Activated T-helper 1 cell treated with Interleukin-2 at 50 U/mL for 16 hours (primary cell): ENCODE results near the gene PMS2.
"Not testable (repeated sequence)": the region's sequence is repeated elsewhere in the genome, so short reads cannot be mapped to it uniquely, and the experiment has no call there.

ENCODE experiments used
- DNase-seq: peaks from one replicate; pipeline ENCODE4 v3.0.0-alpha.2; 2020; ENCODE audit warnings: low read depth

The PMS2 gene

DNA sequence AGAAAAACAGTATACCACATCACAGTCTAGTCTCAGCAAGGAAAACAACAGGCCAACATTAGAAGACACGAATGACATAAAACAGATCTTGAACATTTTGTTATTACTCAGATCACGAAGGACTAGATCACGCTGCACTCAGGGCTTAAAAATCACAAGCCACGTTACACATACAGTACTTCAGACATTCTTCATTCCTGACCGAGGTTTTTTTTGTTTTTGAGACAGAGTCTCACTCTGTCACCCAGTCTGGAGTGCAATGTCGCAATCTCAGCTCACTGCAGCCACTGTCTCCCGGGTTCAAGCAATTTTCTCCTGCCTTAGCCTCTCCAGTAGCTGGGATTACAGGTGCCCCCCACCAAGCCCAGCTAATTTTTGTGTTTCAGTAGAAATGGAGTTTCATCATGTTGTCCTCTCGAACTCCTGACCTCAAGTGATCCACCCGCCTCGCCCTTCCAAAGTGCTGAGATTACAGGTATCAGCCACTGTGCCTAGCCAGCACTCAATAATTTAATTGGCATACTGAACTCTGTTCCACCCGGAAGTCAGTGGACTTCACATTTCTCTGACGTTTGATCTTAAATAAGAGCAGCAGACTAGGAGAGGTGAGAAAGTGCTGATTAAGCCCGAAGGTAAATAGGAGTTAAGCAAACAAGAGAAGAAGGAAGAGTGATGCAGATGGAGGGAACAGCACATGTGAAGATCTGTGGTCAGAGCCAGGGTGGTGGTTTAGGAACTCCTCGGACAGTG, 3.7 kb upstream of the PMS2 start:
- no peak for DNase-seq

DNA sequence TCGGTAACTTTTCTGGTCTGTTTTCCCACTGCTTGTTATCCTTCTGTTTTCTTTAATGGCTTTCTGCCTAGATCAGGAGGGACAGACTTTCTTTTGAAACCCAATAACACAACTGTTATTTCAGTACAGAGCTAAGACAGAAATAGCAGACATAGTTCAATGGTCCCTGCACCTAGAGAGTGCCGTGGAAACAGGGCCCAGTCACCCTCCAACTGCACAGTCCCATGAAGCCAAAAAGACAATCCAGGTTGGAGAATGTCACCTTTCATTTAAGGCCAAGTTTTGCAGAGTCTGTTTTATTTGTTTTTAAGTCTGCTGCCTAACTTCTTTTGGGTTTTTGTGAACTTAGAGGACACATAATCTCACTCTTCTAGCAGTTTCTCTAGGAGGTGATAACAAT, 2.7 kb upstream of the PMS2 start:
- no peak for DNase-seq

DNA sequence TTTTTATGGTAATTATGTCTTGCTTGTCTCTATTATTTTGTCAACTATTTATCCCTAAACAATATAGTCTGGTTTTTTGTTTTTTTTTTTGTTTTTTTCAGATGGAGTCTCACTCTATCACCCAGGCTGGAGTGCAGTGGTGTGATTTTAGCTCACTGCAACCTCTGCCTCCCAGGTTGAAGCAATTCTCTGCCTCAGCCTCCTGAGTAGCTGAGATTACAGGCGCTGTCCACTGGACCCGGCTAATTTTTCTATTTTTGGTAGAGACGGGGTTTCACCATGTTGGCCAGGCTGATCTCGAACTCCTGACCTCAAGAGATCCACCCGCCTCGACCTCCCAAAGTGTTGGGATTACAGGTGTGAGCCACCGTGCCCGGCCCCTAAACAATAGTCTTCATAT, 1.5 kb upstream of the PMS2 start:
- DNase-seq, result not testable (repeated sequence)

DNA sequence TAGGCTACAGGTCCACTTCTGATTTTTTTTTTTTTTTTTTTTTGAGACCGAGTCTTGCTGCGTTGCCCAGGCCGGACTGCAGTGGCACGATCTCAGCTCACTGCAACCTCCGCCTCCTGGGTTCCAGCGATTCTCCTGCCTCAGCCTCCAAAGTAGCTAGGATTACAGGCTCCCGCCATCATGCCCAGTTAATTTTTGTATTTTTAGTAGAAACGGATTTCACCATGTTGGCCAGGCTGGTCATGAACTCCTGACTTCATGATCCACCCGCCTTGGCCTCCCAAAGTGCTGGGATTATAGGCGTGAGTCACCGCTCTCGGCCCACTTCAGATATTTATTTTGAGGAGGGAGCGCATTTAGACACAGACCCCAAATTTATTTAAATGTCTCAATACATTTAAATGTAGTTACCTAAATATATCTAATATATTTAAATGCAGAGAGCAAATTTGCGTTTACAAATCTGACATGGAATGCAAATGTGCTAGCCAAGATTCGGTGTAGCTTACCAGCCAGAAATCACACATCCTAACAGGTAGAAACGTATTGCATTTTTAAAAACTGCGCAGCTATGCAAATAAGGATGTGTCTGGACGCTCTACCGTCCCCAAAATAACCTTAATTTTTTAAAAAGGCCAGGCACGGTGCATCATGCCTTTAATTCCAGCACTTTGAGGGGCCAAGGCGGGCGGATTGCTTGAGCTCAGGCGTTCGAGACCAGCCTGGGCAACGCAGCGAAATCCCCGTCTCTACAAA, 836 bp downstream of the PMS2 start:
- DNase-seq, result not testable (repeated sequence)

DNA sequence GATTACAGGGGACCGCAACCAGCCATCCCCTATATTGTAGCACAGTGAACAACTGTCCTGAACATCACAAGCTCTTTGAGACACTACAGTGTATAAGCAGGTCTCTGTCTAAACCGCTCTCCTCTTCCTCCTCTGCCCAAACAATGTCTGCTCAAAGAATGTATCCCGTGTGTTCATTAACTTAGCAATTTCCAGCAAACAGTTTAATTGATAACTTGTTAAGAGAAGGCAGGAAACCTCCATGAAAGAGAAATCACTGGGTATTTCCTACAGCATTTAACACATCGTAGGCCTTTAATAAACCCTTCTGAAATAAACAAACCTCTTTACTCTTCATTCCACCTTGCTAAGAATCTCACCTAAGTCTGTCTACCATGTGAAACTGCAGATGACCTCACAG, 1.5 kb downstream of the PMS2 start:
- no peak for DNase-seq

DNA sequence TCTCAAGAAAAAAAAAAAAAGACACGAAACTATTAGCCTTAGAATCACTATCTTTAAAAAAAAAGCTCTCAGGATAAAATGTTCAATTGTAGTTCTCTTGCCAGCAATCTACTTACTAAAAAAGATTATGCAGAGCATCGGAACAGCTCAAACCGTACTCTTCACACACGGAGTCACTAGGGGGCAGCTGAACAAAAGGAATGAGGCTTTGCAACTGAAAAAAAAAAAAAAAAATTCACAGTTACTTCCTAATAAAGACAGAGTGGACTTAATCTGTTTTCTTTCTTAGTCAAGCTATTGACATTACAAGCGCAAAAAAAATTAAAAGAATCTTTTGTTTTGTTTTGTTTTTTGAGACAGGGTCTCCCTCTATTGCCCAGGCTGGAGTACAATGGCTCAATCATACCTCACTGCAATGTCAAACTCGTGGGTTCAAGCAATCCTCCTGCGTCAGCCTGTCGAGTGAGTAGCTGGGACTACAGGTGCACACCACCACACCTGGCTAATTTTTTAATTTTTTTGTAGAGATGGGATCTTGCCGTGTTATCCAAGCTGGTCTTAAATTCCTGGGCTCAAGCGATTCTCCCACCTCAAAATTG, 11.5 kb downstream of the PMS2 start:
- no peak for DNase-seq

DNA sequence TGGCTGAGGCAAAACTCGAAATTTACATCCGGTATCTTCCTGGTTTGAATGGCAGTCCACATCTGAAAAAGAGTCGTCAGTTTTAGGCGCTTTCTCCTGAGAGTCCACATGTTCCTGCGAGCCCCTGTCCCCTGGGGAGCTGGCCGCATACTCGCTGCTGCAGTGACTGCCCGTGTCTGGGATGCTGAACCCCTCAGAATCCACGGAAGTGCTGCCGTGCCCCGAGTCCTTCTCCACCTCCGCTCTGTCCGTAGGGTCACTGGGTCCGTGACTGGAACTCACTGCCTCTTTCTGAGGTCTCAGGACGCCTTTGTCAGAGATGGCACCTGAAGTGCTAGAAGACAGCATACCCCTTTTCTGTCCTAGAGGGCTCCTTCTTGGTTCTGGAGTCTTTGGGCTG, 21.8 kb downstream of the PMS2 start:
- DNase-seq, result not testable (repeated sequence)

DNA sequence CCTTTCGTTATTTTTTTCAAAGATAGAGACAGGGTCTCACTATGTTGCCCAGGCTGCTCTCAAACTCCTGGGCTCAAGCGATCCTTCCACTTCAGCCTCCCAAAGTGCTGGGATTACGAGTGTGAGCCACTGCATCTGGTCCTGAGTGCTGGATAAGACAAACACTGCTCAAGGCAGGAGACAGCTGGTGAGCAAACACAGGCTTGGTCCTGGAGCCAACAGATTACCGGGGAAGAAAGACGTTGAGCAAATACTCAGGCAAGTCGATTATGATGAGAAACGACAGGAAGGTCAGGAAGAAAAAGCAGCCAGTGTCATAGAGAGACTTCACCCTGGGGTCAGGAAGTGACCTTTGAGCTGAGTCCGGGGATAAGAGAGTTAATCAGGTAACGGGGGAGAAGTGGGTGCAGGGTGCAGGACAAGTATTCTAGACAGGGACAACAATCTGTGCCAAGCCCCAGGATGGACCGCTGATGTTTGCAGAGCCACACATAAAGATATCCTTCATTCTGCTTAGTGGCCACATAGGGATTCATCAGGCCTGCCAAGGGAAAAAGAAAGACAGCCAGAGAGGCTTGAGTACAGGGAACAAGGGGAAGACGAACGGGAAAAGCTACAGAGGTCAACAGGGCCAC, 29.1 kb downstream of the PMS2 start:
- DNase-seq, result not testable (repeated sequence)

DNA sequence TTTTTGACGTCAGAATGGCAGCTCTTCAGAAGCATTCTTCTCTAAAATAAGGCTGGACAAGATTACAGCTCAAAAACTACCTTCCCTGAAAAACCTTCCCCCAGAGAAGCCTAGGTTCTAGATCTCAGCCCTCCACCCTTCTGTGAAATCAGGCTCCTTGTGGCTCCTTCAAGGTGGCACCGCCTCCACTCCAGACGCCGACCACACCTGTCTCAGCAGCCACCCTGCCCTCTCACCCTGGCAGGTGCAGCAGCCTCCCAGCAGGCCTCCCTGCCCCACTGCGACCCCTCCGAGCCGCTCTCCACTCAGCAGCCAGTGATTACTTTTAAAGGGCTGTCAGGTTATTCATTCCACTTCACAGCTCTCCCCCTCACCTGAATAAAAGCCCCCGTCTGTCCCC, 35.3 kb downstream of the PMS2 start:
- DNase-seq, result not testable (repeated sequence)

DNA sequence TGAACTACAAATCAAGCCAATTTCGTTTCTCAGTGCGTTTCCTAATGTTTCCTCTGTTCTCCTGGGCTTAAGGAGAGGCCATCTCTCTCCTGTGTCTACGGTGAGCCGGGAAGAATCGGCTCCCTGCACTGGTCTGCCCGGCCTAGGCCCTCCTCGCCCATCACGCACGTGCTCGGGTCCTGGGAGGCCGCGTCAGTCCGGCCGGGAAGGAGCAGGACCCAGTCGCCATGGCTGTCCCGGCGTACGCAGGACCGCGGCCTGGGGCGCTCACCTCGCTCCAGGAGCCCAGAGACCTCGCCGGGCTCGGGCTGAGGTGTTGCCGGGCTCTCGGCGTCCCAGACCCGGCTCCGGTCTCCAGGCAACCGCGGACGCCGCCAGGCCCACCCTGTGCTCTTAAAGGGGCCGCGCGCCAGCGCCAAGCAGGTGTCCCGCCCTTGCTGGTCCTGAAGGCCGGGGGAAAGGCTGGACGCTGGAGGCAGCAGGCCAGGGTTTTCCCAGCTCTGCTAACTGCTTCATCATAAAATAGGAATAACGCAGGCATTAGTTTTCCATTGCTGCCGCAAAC, 38.4 kb downstream of the PMS2 start, which contains the start of gene RSPH10B:
RSPH10B (minus strand) TSS at position 343 of the 565 bp plus-strand sequence. CDS start 3,573 bp downstream, outside the sequence.
- not testable (repeated sequence) for DNase-seq

DNA sequence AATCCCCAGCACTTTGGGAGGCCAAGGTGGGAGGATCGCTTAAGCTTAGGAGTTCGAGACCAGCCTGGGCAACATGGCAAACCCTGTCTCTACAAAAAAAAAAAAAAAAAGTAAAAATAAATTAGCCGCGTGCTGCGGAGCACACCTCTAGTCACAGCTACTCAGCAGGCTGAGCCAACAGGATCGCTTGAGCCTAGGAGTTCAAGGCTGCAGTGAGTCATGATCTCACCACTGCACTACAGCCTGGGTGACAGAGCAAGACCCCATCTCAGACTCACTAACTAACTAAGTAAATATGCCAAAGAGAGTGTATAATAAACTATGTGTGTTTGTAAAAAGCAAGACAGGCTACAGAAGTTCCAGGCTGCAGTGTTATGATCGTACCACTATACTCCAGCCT, 45.0 kb downstream of the PMS2 start:
- DNase-seq, result not testable (repeated sequence)

DNA sequence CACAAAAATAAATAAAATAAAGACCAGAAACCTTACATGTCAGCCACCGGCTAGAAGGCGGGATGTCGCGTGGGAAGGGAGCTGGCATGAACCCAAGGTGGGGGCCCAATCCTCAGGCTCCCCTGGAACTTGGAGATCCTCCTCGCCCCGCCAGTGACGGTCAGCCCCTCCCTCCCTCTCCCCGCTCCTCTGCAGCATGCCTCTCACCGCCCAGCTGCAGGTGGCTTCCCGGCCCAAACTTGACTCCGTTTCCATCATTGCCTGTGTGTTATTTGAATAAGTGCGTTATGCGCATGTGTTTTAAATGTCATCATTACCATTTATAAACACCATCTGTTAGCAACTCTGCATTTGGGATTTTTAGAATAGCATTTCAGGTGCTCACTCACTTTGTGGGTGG, 45.6 kb downstream of the PMS2 start:
- DNase-seq, result not testable (repeated sequence)

DNA sequence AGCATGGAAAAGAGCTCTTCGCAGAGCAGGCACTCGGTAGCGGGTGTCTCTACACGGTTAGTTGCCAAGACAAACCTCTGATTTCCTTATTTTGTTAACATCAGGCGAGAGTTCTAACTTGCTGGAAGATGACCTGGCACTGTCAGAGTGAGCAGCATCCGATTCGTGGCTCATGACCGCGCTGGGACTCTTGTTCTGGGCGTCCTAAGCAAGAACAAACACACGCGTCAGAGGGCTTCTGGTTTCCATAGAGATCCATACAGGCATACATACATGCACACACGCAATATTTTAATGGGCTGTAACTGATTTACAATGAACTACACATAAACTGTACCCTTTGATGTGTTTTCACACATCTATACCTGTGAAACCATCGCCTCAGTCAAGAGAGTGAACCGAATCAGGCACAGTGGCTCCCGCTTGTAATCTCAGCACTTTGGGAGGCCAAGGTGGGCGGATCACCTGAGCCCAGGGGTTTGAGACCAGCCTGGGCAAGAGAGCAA, 73.9 kb downstream of the PMS2 start:
- not testable (repeated sequence) for DNase-seq

DNA sequence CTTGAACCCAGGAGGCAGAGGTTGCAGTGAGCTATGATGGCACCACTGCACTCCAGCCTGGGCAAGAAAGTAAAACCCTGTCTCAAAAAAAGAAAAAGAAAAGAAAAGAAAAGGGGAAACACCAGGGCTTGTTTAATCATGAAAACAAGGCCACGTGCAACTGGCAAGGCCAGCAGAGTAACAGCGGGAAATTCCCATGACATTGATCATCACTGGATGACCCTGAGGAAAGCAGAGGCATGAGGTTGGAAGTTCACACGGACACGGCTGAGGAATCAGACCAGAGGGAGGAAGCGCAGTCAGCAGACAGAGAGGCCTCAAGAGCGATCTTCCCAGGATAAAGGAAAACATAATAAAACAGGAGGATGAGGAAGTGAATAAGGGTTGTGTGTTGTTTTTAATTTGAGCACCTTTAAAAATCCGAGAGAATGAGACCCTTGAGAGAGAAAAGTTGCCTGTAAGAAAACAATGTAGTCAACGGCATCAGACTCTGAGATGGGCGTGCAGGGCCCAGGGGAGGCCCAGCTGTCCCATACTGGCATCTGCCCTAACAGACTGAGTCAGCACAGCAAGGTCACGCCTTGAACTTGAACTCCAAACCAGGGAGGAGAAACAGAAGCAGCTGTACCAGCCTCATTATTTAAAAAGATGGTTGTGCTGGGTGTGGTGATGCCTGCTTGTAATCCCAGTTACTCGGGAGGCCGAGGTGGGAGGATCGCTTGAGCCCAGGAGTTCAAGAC, 76.8 kb downstream of the PMS2 start:
- DNase-seq, result not testable (repeated sequence)

DNA sequence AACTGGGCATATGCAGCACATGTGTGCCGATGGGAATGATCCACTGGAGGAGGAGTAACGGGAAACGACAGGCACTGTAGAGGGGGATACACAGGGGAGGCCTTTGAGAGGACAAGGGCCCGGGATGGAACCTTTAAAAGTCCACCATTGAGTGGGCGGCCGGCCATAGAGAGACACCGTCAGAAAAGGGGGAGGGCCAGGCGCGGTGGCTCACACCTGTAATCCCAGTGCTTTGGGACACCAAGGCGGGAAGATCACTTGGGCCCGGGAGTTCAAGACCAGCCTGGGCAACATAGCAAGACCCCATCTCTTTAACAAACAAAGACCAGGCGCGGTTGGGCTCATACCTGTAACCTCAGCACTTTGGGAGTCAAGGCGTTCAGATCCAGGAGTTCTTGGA, 77.6 kb downstream of the PMS2 start:
- not testable (repeated sequence) for DNase-seq

DNA sequence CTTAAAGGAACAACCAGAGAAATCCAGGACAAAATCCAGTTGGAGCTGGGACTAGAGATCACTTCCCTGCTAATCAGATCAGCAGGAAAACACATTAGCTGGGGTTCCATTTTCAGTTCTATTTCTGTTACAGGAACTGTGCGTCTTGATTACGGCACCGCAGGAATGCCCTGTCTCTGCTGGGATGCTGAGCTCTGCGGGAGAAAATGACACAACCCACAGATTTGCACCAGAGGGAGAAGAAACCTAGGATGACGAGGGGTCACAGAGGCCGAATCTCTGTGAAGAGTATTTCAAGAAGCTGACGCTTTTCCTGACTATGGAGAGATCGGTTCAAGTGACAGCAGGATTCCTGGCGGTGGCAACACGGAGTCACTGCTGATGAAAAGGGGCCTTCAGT, 78.6 kb downstream of the PMS2 start:
- not testable (repeated sequence) for DNase-seq

DNA sequence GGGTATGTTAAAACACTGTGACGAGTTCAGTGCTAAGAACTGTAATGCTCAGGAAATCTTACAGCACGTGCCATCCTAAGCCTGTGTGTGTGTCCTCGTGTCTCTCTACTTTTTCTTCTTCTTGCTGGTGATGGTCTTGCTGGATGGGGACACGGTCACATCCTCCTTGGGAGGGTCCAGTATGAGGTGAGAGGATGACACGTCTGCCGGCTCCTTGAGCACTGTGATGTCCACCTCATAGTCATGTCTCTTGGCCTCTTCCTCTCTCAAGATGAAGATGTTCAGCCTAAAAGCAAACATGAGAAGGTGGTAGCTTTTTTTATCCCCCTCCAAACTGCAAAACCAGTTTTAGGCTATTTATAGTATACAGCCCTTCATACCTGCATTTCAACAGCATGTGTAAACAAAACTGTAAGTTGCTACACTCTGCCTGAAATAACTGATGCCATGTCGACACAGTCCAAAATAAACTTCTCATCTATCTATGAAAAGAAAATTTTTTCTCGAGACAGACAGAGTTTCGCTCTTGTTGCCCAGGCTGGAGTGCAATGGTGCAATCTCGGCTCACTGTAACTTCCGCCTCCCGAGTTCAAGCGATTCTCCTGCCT, 82.5 kb downstream of the PMS2 start:
- not testable (repeated sequence) for DNase-seq

DNA sequence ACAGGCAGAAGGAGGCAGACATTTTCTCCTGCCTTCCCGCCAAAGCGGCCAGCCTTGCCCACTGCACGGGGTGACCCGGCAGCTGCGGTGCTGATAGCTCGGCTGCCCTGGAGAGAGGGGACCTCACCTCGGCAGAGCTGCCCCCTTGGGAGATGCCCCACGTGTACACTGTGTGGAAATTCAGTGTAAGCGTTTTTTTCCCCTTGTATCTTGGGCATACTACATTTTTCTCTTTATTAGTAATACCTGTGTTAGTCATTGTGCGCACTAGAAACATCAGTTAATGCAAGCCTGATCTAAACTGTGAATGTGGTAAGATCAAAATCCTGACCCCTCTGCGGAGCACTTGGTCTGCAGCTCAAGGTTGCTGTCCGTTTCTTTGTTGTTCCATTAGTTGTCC, 84.2 kb downstream of the PMS2 start:
- not testable (repeated sequence) for DNase-seq

DNA sequence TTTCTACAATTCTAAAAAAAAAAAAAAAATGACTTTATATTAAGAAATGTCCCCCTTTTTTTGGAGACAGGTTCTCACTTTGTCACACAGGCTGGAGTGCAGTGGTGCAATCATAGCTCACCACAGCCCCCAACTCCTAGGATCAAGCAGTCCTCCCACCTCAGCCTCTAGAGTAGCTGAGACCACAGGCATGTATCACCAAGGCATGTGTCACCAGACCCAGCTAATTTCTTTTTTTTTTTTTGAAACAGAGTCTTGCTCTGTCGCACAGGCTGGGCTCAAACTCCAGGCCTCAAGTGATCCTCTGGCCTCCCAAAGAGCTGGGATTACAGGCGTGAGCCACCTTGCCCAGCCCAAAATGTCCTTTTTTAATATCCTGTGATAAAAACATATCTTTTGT, 84.7 kb downstream of the PMS2 start:
- DNase-seq, result not testable (repeated sequence)
